Inferior parietal cortex (tissue), 1 donor: ENCODE measurements around the gene RASGEF1C.

Experiments used
- DNase-seq: peaks from one replicate; pipeline ENCODE4 v3.0.0-alpha.2; 2016; ENCODE audit errors: extremely low spot score

RASGEF1C gene

GRCh38 chr5:180120237-180121101, 88.5 kb downstream of the RASGEF1C start:
- no peak for DNase-seq

DNA sequence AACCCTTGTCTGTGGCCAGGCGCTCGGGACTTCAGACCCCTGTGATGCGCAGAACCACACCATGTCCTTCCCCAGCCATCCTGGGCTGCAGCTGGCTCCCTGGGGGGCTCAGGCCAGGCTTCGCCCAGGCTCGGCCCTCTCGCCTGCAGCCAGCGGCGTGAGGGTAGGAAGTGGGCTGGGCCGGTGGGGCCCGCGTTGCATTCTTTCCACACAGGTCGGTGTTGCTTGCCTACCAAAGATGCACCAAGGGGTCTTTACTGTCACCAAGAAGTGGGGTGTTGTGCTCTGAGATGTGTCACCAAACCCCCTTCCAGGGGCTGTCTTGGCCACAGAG, 89.1 kb downstream of the RASGEF1C start:
- DNase-seq, result no peak

GRCh38 chr5:180119031-180119902, 89.7 kb downstream of the RASGEF1C start:
- no peak for DNase-seq

GRCh38 chr5:180118391-180118791, 90.6 kb downstream of the RASGEF1C start:
- no peak for DNase-seq

DNA sequence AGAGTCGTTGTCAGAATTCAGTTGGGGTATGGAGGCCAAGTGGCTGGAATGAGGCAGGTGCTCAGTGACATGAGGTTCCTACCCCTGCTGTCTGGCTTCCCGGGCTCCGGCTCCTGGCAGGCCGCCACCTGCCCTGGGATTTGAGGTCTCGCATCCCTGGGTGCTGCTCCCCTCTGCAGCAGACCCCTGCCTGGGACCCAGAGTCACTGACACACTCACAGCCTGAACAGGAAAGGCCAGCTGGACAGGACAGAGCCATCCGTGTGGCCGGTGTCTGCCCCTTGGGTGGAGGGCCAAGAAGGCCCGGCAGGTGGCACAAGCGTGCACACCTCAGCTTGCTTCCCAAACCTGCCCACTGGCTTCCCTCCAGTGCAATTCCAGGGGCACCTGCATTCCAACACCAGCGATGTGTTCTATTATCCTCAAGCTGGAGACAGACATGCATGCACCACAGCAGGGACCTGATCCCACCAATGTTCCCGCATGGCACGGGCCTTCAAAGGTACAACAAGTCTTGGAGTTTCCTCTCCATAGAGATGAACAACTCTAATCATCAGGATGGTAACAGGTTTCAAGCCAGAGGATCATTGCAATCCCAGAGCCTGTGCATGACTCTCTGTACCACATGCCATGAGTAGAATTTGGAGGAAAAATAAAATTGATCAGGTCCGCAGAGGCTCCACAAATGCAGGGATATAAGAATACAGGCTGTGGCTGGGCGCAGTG, 91.8 kb downstream of the RASGEF1C start:
- DNase-seq, result no peak

GRCh38 chr5:180116077-180116999, 92.7 kb downstream of the RASGEF1C start:
- no peak for DNase-seq

GRCh38 chr5:180115326-180116076, 93.5 kb downstream of the RASGEF1C start:
- no peak for DNase-seq

DNA sequence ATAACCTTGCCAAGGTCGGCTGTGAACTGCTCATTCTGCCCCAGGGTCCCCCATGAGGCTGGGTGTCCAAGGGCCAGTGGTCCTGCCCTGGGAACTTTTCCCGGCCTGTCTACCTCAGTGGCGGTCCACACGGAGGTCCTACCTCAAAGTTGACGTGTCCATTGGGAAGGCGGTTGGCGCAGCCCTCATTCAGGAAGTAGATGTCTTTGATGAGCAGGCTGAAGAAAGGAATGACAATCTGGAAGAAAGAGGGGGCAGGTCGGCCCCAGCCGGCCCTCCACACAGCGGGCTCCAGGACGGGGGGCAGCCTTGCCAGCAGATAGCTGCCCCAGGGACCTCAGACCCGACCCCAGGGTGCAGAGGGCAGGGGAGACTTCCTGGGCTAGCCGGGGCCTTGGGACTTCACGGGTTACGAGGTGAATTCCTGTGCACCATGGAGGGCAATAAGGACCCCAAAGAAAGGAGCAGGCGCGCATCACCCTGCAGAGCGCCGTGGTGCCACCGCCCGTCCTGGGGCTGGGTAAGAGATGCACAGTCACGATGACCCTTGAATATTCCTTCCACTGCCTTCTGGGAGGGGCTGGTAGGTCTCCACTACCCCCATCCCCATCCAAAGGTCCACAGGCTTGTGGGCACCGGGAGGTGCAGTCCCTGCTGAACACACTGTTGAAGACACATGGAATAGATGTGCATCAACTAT, 94.6 kb downstream of the RASGEF1C start:
- no peak for DNase-seq

DNA sequence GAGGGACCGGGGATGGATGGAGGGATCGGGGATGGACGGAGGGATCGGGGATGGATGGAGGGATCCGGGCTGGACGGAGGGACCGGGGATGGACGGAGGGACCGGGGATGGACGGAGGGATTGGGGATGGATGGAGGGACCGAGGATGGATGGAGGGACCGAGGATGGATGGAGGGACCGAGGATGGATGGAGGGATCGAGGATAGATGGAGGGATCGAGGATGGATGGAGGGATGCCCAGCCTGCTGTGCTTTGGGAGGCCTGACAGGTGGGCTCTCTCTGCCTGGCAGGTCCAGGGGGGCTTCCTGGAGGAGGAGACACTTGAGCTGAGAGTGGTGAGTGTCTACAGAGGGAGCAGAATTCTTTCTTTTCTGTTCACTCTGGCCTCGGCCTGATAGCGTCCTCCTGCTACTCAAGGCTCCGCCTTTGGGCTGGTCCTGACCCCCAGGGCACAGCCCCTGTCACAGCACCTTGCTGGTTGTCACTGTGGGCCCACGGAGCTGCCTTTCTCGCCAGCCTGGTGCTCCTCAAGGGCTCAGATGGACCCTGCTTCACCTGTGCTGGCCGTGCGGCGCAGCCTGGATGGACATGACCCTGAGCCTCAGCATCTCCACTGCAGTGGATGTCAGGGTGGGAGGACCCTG, 95.2 kb downstream of the RASGEF1C start:
- DNase-seq, result no peak

GRCh38 chr5:180112181-180112861, 96.7 kb downstream of the RASGEF1C start:
- DNase-seq, result no peak

- no peak for DNase-seq
Measured at GRCh38 chr5:180111273-180112002, 97.6 kb downstream of the RASGEF1C start.

GRCh38 chr5:180109920-180110319, 99.1 kb downstream of the RASGEF1C start:
- DNase-seq, result no peak

DNA sequence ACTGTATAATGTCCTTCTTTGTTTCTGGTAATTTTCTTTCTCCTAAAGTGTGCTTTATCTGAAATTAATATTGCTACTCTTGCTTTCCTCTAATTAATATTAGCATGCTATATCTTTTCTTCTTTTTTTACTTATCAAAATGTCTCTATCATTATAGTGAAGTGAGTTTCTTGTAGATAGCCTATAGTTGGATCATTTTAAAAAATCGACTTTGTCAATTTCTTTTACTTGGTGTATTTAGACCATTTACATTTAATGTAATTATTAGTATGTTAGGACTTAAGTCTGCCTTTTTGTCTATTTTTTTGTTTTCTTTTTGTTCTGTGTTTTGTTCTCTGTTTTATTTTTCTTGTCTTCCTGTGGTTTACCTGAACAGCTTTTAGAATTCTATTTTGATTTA, 102.0 kb downstream of the RASGEF1C start:
- no peak for DNase-seq

GRCh38 chr5:180105827-180106312, 103.1 kb downstream of the RASGEF1C start:
- DNase-seq, result no peak

- DNase-seq, result no peak
Measured at GRCh38 chr5:180104168-180104530, 104.9 kb downstream of the RASGEF1C start.

GRCh38 chr5:180103487-180104167, 105.4 kb downstream of the RASGEF1C start:
- DNase-seq, result no peak

DNA sequence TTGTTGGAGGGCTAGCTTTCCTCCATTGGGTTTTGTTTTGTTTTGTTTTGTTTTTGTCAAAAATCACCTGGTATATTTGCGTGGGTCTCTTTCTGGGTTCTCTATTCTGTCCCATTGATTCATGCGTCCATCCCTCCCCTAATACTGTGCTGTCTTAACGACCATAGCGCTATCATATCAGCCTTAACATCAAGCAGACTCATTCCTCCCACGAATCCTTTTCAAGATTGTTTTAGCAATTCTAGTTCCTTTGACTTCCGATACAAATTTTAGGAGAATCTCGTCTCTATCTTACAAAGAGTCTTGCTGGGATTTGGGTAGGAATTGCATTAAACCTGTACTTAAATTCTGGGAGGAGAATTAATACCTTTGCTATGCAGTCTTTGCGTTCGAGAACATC, 106.4 kb downstream of the RASGEF1C start:
- DNase-seq, result no peak
